ENCODE data around the gene ABL1.

DNA sequence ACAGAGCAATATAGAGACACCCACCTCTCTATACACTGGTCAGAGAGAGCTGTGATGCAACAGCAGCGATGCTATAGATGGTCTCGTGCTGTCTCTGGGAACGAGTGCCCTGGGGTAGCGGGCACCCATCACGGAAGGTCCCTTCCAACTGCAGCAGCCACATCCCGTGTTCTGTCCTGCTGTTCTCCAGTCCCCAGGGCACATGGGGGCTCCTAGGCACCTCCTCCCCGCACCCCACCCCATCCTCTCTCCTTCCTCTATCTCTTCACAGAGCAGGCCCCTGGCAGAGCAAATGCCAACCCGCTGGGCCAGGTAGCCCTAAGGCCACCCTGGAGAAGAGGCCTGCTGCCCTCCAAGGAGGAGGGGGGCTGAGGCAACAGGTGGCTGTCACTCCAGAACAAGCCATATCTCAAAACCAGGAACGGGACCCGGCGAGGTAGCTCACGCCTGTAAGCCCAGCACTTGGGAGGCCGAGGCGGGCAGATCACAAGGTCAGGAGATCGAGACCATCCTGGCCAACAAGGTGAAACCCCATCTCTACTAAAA, 95.8 kb downstream of the ABL1 start:
- TF ChIP-seq, protein P1, sequence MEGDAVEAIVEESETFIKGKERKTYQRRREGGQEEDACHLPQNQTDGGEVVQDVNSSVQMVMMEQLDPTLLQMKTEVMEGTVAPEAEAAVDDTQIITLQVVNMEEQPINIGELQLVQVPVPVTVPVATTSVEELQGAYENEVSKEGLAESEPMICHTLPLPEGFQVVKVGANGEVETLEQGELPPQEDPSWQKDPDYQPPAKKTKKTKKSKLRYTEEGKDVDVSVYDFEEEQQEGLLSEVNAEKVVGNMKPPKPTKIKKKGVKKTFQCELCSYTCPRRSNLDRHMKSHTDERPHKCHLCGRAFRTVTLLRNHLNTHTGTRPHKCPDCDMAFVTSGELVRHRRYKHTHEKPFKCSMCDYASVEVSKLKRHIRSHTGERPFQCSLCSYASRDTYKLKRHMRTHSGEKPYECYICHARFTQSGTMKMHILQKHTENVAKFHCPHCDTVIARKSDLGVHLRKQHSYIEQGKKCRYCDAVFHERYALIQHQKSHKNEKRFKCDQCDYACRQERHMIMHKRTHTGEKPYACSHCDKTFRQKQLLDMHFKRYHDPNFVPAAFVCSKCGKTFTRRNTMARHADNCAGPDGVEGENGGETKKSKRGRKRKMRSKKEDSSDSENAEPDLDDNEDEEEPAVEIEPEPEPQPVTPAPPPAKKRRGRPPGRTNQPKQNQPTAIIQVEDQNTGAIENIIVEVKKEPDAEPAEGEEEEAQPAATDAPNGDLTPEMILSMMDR (IDR thresholded peaks at IDR 0.05; ENCODE audit: low read depth, low read length, poor library complexity, severe bottlenecking): no peak
- TF ChIP-seq EZH2phosphoT487 (IDR thresholded peaks at IDR 0.05; ENCODE audit: borderline replicate concordance, low read length): no peak
